Coronary artery (tissue), 2 donors: ENCODE data around the gene ANKUB1.

Experiments
- DNase-seq: peaks from one replicate; pipeline ENCODE4 v3.0.0-alpha.2; 2017; ENCODE audit warnings: low spot score
- H3K27ac ChIP-seq, 2 donors: fragments of 200-600 bp; sonication (generic); one replicate each; pipeline ENCODE4 v1.5.1; 2016 to 2019
- H3K4me3 ChIP-seq: fragments of 200-600 bp; sonication (generic); 2 replicates; pipeline ENCODE4 v1.5.1; 2016; ENCODE audit warnings: mild to moderate bottlenecking, moderate library complexity
- CTCF ChIP-seq: fragments of 200-600 bp; sonication (generic); IDR thresholded peaks from one replicate; pipeline ENCODE4 v1.5.1; 2019; ENCODE audit warnings: antibody characterized with exemption

Gene ANKUB1

GRCh38 chr3:149763565-149764195 lies 28.7 kb downstream of the ANKUB1 start:
- H3K27ac ChIP-seq, result no peak overlapping the region
- DNase-seq, result no peak
- no peak for TF ChIP-seq CTCF
- no peak overlapping the region for H3K4me3 ChIP-seq

- Histone ChIP-seq H3K27ac (no peak overlapping the region), H3K4me3 (no peak overlapping the region)
- no peak for DNase-seq
- TF ChIP-seq CTCF, result no peak
Measured at GRCh38 chr3:149753717-149754116, 38.6 kb downstream of the ANKUB1 start.

- peak overlapping the region in 1 of 2 donors; percentile 85 for H3K27ac ChIP-seq
- no peak for TF ChIP-seq CTCF
- peak overlapping the region; percentile 90 for H3K4me3 ChIP-seq
- DNase-seq, result no peak
Measured at GRCh38 chr3:149752788-149753136, 39.6 kb downstream of the ANKUB1 start.

DNA sequence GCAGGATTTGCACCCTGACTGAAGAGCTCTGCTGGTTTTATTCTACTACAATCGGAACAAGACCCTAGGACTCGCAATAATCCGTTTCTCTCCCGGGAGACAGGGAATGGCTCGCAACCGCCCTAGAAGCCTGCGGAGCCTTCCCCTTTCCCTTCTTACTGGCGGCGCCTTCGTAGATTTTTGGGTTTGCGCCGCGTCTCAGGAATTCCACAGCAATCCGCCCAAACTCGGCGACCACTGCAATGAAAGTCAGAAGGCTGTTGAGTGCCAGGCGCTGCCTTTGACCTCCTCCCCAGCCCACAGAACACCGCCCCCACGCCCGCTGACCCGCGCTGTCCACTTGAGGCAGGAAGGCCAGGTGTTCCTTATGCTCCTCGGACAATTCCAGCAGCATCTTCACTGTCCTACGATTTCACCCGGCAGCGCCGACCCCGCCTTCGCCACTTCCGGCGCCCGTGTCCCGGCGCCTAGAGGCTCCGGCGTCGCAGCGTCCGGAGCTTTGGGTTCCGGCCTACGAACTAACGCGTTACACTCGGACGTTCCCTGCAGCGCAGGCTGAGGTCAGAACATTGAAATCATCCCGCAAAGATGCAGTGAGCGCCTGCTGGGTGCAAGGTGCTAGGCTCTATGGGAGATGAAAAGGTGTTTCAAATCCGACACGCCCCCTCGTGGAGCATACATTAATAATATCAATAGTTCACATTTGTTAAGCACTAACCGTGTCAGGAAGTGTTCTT lies 40.1 kb downstream of the ANKUB1 start, which contains the start of gene COMMD2:
Gene COMMD2 (minus strand): TSS at position 439 of the 737 bp plus-strand sequence. CDS start 45 bp downstream, at position 394.
- peak; percentile 77 for DNase-seq
- peak within 1 kb of the TSS; percentile 71 to 85 for H3K27ac ChIP-seq
- TF ChIP-seq CTCF, result no peak
- peak within 1 kb of the TSS; percentile 90 for H3K4me3 ChIP-seq

DNA sequence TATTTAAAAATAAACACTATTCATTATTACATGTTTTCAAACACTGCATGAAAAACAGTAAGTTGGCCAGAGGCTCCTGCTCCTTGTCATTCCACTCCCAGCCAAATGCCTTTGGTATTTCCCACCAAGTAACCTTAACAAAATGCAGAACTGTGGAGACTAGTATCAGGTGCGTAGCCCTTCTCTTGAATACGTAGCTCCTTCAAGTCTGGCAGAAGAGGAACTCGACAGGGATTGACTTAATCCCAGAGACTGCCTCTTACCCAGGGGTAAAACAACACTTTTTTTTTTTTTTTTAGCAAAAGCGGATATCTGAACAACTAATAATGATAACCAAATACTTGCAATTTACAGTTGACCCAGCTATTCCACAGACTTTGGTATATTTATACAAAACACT lies 40.8 kb downstream of the ANKUB1 start:
- TF ChIP-seq CTCF, result no peak
- no peak for DNase-seq
- H3K4me3 ChIP-seq, result peak overlapping the region; percentile 90
- H3K27ac ChIP-seq, result peak overlapping the region; percentile 71 to 85

DNA sequence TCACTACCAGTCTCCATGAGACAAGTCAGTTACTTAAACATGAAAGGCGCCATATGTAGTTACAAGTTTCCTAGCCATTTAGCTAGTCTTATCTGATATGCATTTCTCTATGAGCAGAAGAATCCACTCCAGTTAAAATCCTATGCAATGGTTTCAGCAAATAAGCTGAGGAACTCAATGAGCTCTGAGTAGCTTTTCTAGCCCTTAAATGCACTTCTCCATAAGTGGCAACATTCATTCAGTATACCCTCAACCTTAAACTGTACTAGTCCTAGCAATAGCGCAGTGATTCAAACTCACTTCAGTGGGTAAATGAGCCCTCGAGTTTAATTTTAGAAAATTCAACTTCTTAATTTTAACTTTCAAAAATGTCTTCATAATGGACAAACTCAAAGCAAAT lies 47.7 kb downstream of the ANKUB1 start:
- DNase-seq, result no peak
- Histone ChIP-seq H3K27ac (no peak overlapping the region), H3K4me3 (no peak overlapping the region)
- TF ChIP-seq CTCF, result no peak

- no peak for TF ChIP-seq CTCF
- Histone ChIP-seq H3K4me3 (no peak overlapping the region), H3K27ac (no peak overlapping the region)
- DNase-seq, result no peak
Measured at GRCh38 chr3:149744151-149744550, 48.2 kb downstream of the ANKUB1 start.
